Kidney (tissue), 14 donors: ENCODE results near the gene EFCAB14. TPM values are rescaled to one million over a fixed set of nuclear protein-coding genes. Genes with fewer than 3 reads are reported as not detected.
"Not testable (repeated sequence)": the region's sequence is repeated elsewhere in the genome, so short reads cannot be mapped to it uniquely, and the experiment has no call there.

Experiments used
- DNase-seq, 5 donors: peaks; one replicate each; pipeline ENCODE4 v3.0.0-alpha.2; 2013 to 2020
- FAIRE-seq: peaks from 2 replicates; lab custom pipeline; 2012; peaks lifted over from hg19 to GRCh38; lab: Jason Lieb, UNC
- H3K27ac ChIP-seq, 2 donors: one replicate each; pipeline ENCODE4 v1.7.0; 2013; ENCODE audit warnings: low read depth in 2 of 2, low read length in 2 of 2, inconsistent platforms in 1 of 2
- H3K27me3 ChIP-seq: one replicate; pipeline ENCODE4 v1.7.1; 2013; ENCODE audit warnings: low read length, inconsistent platforms; ENCODE audit not compliant: control insufficient read depth, insufficient read depth
- H3K36me3 ChIP-seq, 3 donors: one replicate each; pipeline versions ENCODE4 v1.7.0 to v1.7.1; 2013; ENCODE audit warnings: low read length in 3 of 3, control low read depth in 1 of 3, inconsistent platforms in 1 of 3; ENCODE audit not compliant: insufficient read depth in 3 of 3, control insufficient read depth in 2 of 3
- H3K4me1 ChIP-seq, 3 donors: one replicate each; pipeline versions ENCODE4 v1.7.0 to v1.7.1; 2013; ENCODE audit warnings: low read length in 3 of 3, inconsistent platforms in 1 of 3, low read depth in 1 of 3; ENCODE audit not compliant: control insufficient read depth in 2 of 3, insufficient read depth in 2 of 3
- H3K4me3 ChIP-seq, 3 donors: one replicate each; pipeline versions ENCODE4 v1.7.0 to v1.8.1; 2013; ENCODE audit warnings: low read length in 3 of 3, control low read depth in 1 of 3, inconsistent platforms in 1 of 3
- H3K9ac ChIP-seq, 3 donors: one replicate each; pipeline versions ENCODE4 v1.7.0 to v1.7.1; 2013; ENCODE audit warnings: low read length in 3 of 3, control low read depth in 1 of 3, inconsistent platforms in 1 of 3
- H3K9me3 ChIP-seq, 3 donors: one replicate each; pipeline versions ENCODE4 v1.7.0 to v1.7.1; 2013; ENCODE audit warnings: low read length in 3 of 3, control low read depth in 1 of 3, inconsistent platforms in 1 of 3; ENCODE audit not compliant: control insufficient read depth in 2 of 3, insufficient read depth in 1 of 3
- intact Hi-C: fragments of 100-400 bp; cut with DNase I; formaldehyde crosslinking; loops from one replicate; pipeline ENCODE4 v1.11.1; 2022
- polyA plus RNA-seq: library from polyadenylated mRNA; stranded (reverse); fragments of 350-450 nt; fragmentation: Illumina TruSeq; extraction: RNeasy Lipid Tissue Mini Kit (QIAGEN cat#74804); gene quantifications from one replicate; pipeline ENCODE4 v1.2.3, GENCODE V29; 2014; ENCODE audit warnings: low read depth, low replicate concordance; ENCODE audit not compliant: insufficient read depth
- total RNA-seq: library from RNA; stranded (reverse); fragmentation: NEBNext Ultra II Directional; extraction: Animal tissue kit (Norgen Biotek cat#: 25700); gene quantifications from one replicate; pipeline ENCODE4 v1.2.1, GENCODE V29; 2021
- TF ChIP-seq, protein P1 (sequence below): IDR thresholded peaks from 3 replicates; pipeline ENCODE4 v1.5.1; 2012; ENCODE audit warnings: mild to moderate bottlenecking, moderate library complexity, borderline replicate concordance; ENCODE audit not compliant: insufficient read depth; ENCODE audit errors: extremely low read depth
- donor health status: control.
- donor health status: control.
- donor health status: control.
- donor health status: control.
- donor health status: control.
- donor health status: DM: yes; HTN: yes; CAD: no.
- donor health status: Normal renal cell carcinoma (clear cell type).

The EFCAB14 gene
- total and polyA plus RNA-seq, 2 donors from 2014 or later = 48.1 to 129 TPM

DNA sequence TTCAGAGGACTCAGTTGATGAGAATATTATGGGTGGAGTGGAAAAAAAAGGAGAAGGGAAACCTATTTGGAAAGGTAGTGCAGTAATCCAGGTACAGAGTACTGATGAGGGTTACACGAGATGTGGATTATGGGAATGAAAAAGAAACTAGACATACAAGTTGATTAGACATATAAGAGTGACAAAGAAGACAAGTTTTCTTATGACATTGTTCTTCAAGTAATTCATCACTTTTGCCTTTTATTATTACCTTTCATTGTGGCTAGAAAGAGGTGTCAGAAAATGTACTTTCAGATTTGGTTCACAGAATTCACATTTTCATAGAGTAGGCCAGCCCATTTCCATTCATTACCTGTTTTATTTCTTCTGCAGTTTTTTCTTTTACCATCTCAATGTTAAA is 61.1 kb downstream of the EFCAB14 start:
- TF ChIP-seq, protein P1, sequence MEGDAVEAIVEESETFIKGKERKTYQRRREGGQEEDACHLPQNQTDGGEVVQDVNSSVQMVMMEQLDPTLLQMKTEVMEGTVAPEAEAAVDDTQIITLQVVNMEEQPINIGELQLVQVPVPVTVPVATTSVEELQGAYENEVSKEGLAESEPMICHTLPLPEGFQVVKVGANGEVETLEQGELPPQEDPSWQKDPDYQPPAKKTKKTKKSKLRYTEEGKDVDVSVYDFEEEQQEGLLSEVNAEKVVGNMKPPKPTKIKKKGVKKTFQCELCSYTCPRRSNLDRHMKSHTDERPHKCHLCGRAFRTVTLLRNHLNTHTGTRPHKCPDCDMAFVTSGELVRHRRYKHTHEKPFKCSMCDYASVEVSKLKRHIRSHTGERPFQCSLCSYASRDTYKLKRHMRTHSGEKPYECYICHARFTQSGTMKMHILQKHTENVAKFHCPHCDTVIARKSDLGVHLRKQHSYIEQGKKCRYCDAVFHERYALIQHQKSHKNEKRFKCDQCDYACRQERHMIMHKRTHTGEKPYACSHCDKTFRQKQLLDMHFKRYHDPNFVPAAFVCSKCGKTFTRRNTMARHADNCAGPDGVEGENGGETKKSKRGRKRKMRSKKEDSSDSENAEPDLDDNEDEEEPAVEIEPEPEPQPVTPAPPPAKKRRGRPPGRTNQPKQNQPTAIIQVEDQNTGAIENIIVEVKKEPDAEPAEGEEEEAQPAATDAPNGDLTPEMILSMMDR = no peak
- H3K36me3 ChIP-seq = peaks cover 5 to 18% (median 8%) of the 10 kb centered on the region in 3 donors
- H3K27me3 ChIP-seq = no peaks in the 10 kb centered on the region
- DNase-seq (no peak), FAIRE-seq (no peak)
- H3K9ac ChIP-seq = no peak overlapping the region
- no peak overlapping the region for H3K4me3 ChIP-seq
- H3K4me1 ChIP-seq = no peaks in the 10 kb centered on the region
- intact Hi-C loops = no loop called here
- H3K27ac ChIP-seq = no peak overlapping the region
- H3K9me3 ChIP-seq = no peaks in the 10 kb centered on the region

DNA sequence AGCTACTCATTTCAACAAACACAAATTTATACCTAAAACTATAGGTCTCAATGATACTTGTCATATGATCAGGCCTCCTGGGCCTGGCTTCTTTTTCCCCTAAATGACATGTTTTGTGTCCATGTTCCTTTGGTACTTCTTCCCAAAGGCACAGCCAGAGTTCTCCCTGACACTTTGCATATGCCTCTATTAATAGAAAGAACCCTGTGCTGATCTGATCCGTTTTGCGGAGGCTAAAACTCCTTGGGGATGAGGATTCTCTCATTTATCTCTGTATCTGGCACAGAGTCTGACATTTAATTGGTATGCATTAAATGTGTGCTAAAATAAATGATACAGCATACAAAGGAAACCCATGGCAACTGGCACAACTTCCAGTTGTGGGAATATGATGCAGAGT is 62.3 kb downstream of the EFCAB14 start:
- intact Hi-C loops = no loop called here
- Histone ChIP-seq H3K4me1 (no peaks in the 10 kb centered on the region), H3K36me3 (peaks cover 10 to 21% (median 11%) of the 10 kb centered on the region in 3 donors), H3K4me3 (no peak overlapping the region), H3K9me3 (no peaks in the 10 kb centered on the region), H3K27me3 (no peaks in the 10 kb centered on the region), H3K27ac (no peak overlapping the region), H3K9ac (no peak overlapping the region)
- FAIRE-seq = no peak
- DNase-seq = no peak
- TF ChIP-seq, protein P1 = no peak

DNA sequence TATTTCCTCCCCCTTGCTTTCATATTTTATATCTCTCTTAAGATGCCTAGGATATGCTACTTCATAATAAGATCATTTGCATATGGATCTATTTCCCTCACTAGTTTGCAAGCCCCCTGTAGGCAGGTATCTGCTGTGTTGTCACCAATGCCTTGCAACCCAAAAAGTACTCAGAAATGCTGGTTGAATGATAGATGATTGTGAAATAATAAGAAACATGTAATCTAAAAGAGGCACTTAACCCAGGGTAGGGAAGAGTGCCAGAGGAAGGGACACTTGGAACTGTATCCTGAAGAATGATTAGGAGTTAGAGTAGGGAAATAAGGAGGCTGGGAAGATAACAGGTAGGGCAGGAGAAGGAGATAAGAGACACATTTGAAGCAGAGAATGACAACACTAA is 63.1 kb downstream of the EFCAB14 start:
- FAIRE-seq (no peak), DNase-seq (no peak)

DNA sequence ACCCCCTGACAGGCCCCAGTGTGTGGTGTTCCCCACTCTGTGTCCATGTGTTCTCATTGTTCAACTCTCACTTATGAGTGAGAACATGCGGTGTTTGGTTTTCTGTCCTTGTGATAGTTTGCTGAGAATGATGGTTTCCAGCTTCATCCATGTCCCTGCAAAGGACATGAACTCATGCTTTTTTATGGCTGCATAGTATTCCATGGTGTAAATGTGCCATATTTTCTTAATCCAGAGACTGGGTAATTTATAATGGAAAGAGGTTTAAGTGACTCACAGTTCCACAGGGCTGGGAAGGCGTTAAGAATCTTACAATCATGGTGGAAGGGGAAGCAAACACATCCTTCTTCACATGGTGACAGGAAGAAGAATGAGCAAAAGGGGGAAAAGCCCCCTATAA is 64.2 kb downstream of the EFCAB14 start:
- H3K4me1 ChIP-seq, FAIRE-seq, H3K4me3 ChIP-seq, H3K9ac ChIP-seq, H3K27me3 ChIP-seq, intact Hi-C loops, DNase-seq, H3K9me3 ChIP-seq, H3K27ac ChIP-seq: not testable (repeated sequence)
- H3K36me3 ChIP-seq = peaks cover 11 to 30% (median 15%) of the 10 kb centered on the region in 3 donors

More for the DNA sequence above, 63.1 kb downstream of the EFCAB14 start:
- peaks cover 10 to 21% (median 11%) of the 10 kb centered on the region in 3 donors for H3K36me3 ChIP-seq
- intact Hi-C loops = no loop called here
- no peaks in the 10 kb centered on the region for H3K9me3 ChIP-seq
- TF ChIP-seq, protein P1 = no peak
- H3K4me1 ChIP-seq = no peaks in the 10 kb centered on the region
- H3K27me3 ChIP-seq = no peaks in the 10 kb centered on the region
- H3K4me3 ChIP-seq = no peak overlapping the region
- no peak overlapping the region for H3K9ac ChIP-seq
- H3K27ac ChIP-seq = no peak overlapping the region
